Glutamatergic neuron (in vitro differentiated cells): ENCODE measurements around the gene EVI5L. TPM values are rescaled to one million over a fixed set of nuclear protein-coding genes. Genes with fewer than 3 reads are reported as not detected.

Source experiments
- DNase-seq: peaks from one replicate; pipeline ENCODE4 v3.0.0; 2022
- H3K27ac Mint-ChIP-seq: one replicate; pipeline ENCODE4 v1.8.0; 2020; ENCODE audit warnings: mild to moderate bottlenecking, mixed read lengths, inconsistent platforms; ENCODE audit not compliant: unreplicated experiment
- H3K27me3 Mint-ChIP-seq: one replicate; pipeline ENCODE4 v1.8.0; 2020; ENCODE audit warnings: mild to moderate bottlenecking, moderate library complexity, mixed read lengths, inconsistent platforms; ENCODE audit not compliant: unreplicated experiment
- H3K36me3 Mint-ChIP-seq: one replicate; pipeline ENCODE4 v1.8.0; 2020; ENCODE audit warnings: mild to moderate bottlenecking, mixed read lengths, inconsistent platforms; ENCODE audit not compliant: unreplicated experiment
- H3K4me1 Mint-ChIP-seq: one replicate; pipeline ENCODE4 v1.8.0; 2020; ENCODE audit warnings: mild to moderate bottlenecking, low read depth, mixed read lengths, inconsistent platforms; ENCODE audit not compliant: unreplicated experiment
- H3K4me3 Mint-ChIP-seq: one replicate; pipeline ENCODE4 v1.8.0; 2020; ENCODE audit warnings: mild to moderate bottlenecking, mixed read lengths, inconsistent platforms; ENCODE audit not compliant: unreplicated experiment
- H3K9me3 Mint-ChIP-seq: one replicate; pipeline ENCODE4 v1.8.0; 2020; ENCODE audit warnings: mild to moderate bottlenecking, moderate library complexity, mixed read lengths, inconsistent platforms; ENCODE audit not compliant: unreplicated experiment
- total RNA-seq: library from RNA; stranded (reverse); fragmentation: NEBNext Ultra II Directional; extraction: Animal tissue kit (Norgen Biotek cat#: 25700); gene quantifications from one replicate; pipeline ENCODE4 v1.2.1, GENCODE V29; 2021; ENCODE audit not compliant: unreplicated experiment
- TF ChIP-seq, protein P1 (sequence below): fragments of 200-600 bp; sonication (generic); IDR thresholded peaks from one replicate; pipeline ENCODE4 v1.5.0; 2021; ENCODE audit not compliant: partially characterized antibody, unreplicated experiment

EVI5L gene
- total RNA-seq, 1 donor from 2014 or later = 36.4 TPM

DNA sequence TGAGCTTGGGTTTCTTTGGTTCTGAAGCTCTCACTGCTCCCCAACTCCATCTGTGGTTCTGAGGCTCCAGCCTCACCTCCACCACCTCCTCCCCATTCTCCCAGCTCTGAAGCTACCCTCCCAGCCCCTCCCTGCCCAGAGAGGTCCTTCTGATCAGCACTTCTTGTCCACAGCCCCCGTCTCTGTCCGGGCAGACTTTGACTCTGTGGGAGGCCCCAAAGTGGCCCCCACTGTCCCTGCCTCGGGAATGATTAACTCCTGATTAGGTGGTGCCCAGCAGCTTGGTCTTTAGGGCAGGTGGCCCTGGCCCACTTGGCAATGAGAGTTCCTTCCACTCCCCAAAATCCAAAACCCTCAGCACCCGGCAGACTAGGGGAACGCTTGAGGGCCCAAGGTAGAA lies 14.4 kb downstream of the EVI5L start:
- Mint-ChIP-seq H3K36me3 (peaks cover 6% of the 10 kb centered on the region), H3K27me3 (peaks cover 5% of the 10 kb centered on the region), H3K4me1 (no peaks in the 10 kb centered on the region), H3K4me3 (no peak overlapping the region), H3K9me3 (peaks cover 1% of the 10 kb centered on the region), H3K27ac (no peak overlapping the region)
- TF ChIP-seq, protein P1, sequence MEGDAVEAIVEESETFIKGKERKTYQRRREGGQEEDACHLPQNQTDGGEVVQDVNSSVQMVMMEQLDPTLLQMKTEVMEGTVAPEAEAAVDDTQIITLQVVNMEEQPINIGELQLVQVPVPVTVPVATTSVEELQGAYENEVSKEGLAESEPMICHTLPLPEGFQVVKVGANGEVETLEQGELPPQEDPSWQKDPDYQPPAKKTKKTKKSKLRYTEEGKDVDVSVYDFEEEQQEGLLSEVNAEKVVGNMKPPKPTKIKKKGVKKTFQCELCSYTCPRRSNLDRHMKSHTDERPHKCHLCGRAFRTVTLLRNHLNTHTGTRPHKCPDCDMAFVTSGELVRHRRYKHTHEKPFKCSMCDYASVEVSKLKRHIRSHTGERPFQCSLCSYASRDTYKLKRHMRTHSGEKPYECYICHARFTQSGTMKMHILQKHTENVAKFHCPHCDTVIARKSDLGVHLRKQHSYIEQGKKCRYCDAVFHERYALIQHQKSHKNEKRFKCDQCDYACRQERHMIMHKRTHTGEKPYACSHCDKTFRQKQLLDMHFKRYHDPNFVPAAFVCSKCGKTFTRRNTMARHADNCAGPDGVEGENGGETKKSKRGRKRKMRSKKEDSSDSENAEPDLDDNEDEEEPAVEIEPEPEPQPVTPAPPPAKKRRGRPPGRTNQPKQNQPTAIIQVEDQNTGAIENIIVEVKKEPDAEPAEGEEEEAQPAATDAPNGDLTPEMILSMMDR = no peak
- DNase-seq = no peak

DNA sequence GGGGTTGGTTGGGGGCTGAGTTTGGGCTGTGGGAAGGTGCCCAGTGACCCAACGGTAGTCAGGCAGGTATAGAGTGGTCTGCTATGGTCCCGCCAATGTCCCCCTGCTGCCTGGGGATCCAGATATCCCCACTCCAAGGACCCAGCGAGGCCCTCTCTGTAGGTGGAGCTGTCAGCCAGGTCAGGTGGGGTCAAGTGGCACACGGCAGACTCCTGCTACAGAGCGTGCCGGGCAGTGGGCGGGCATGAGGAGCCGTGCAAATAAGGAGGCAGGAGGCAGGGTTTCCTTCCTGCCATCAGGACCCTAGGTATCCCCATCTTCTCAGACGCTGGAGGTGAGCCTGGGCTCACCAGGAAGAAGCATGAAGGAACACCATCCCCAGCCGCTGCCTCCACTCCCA lies 14.9 kb downstream of the EVI5L start:
- H3K27me3 Mint-ChIP-seq = peaks cover 4% of the 10 kb centered on the region
- H3K36me3 Mint-ChIP-seq = peaks cover 6% of the 10 kb centered on the region
- no peaks in the 10 kb centered on the region for H3K4me1 Mint-ChIP-seq
- no peak overlapping the region for H3K4me3 Mint-ChIP-seq
- H3K9me3 Mint-ChIP-seq = peaks cover 1% of the 10 kb centered on the region
- no peak overlapping the region for H3K27ac Mint-ChIP-seq
- no peak for DNase-seq
- TF ChIP-seq, protein P1 = no peak

DNA sequence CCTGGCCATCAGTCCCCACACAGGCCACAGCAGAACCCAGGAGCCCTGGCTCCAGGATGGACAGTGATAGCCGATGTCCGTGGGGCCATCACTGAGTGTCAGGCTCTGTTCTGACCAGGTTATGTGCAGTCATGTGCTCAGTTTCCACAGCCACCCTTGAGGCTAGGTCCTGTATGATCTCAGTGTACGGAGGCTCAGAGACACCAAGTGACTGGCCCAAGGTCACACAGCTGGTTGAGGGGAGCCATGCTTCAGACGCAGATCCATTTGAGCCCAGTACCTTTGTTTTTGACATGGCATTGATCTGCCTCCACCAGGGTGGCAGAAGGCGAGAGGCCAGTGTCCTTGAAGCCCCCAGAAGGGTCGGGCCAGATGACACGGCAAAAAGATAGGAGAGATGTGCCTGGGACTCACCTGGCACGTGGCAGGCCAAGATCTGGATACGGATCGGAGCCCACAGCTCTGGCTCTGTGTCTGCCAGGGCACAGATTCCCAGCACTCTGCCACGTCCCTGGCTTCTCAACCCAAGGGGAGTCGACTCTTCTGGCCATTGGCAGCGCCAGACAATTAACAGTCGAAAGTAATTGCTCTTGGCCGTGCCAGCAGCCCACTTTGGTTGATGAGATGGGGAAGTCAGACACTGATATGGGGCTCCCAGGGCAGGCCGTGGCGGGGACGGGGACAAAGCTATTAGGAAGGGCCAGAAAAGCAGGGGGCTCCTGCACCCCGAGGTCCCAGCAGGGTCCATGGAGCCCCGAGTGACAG lies 15.6 kb downstream of the EVI5L start:
- H3K9me3 Mint-ChIP-seq = peaks cover 1% of the 10 kb centered on the region
- no peak overlapping the region for H3K27ac Mint-ChIP-seq
- DNase-seq = no peak
- no peak overlapping the region for H3K4me3 Mint-ChIP-seq
- TF ChIP-seq, protein P1 = no peak
- peaks cover 6% of the 10 kb centered on the region for H3K36me3 Mint-ChIP-seq
- H3K27me3 Mint-ChIP-seq = peaks cover 3% of the 10 kb centered on the region
- no peaks in the 10 kb centered on the region for H3K4me1 Mint-ChIP-seq

DNA sequence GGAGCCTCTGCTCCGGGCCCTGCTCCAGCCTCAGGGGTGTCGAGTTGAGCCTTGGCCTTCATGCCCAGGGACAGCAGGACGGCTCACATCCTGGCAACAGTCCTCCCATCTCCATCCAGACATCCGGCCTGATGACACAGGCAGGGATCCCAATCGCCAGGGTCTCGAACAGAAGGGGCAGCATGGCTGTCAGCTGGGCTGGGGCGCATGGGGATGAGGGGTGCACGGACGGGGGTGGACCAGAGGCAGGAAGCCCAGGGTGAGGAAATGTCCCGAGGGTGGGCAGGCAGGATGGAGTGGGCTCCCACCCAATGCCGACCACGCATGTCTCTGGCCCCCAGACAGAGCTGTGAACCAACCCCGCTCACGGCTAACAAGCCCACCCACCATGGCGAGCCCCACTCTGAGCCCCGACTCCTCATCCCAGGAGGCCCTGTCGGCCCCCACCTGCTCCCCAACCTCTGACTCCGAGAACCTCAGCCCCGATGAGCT lies 16.2 kb downstream of the EVI5L start:
- peaks cover 3% of the 10 kb centered on the region for H3K27me3 Mint-ChIP-seq

DNA sequence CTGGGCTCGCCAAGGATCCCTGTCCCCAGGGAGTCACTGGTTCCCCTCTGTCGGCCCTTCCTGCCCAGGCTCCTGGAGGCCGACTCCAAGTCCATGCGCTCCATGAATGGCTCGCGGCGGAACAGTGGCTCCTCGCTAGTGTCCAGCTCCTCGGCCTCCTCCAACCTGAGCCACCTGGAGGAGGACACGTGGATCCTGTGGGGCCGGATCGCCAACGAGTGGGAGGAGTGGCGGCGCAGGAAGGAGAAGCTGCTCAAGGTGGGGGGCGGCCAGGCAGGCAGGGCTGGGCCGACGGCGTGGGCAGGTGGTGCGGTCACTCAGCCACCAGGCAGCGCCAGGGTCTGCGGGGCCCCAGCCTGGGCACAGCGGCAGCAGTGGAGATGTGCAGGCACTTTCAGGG lies 17.6 kb downstream of the EVI5L start:
- H3K4me3 Mint-ChIP-seq = no peak overlapping the region
- peaks cover 4% of the 10 kb centered on the region for H3K9me3 Mint-ChIP-seq
- peaks cover 3% of the 10 kb centered on the region for H3K27me3 Mint-ChIP-seq
- TF ChIP-seq, protein P1 = no peak
- DNase-seq = no peak
- no peaks in the 10 kb centered on the region for H3K4me1 Mint-ChIP-seq
- H3K27ac Mint-ChIP-seq = no peak overlapping the region
- no peaks in the 10 kb centered on the region for H3K36me3 Mint-ChIP-seq

More for the DNA sequence above, 16.2 kb downstream of the EVI5L start:
- no peak overlapping the region for H3K4me3 Mint-ChIP-seq
- DNase-seq = no peak
- no peak overlapping the region for H3K27ac Mint-ChIP-seq
- TF ChIP-seq, protein P1 = no peak
- H3K9me3 Mint-ChIP-seq = peaks cover 1% of the 10 kb centered on the region
- H3K4me1 Mint-ChIP-seq = no peaks in the 10 kb centered on the region
- H3K36me3 Mint-ChIP-seq = peaks cover under 1% of the 10 kb centered on the region
